CD4-positive, alpha-beta T cell treated with Interleukin-4 for 1 hour (primary cell): Measurements from ENCODE around the gene MNX1.

Experiments
- DNase-seq, 2 donors: peaks; one replicate each; pipeline ENCODE4 v3.0.0-alpha.2; 2020 to 2022

The MNX1 gene

DNA sequence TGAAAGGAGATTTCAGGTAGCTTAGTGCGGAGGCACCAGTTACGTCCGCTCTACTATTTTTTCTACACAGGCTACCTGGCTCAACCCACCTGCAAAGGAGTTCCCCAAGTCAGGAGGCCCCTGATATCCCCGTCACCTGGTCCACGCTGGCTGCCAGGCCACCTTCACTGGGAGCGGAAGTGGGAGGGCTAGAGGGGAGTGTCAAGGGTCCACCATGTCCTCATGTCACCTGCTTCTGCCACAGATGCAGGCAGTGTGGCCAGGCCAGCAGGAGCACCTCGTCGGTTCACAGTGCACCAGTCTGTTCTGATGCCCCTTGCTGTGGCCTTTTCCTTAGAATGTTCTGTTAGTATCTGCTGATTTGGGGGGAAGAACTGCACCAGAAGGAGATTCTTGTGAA, 44.1 kb downstream of the MNX1 start:
- DNase-seq, result no peak

- DNase-seq, result no peak
Measured at GRCh38 chr7:156964971-156965370, 45.5 kb downstream of the MNX1 start.

- DNase-seq, result no peak
Measured at GRCh38 chr7:156963472-156963871, 47.0 kb downstream of the MNX1 start.

GRCh38 chr7:156962897-156963296, 47.6 kb downstream of the MNX1 start:
- DNase-seq, result no peak

- DNase-seq, result no peak
Measured at GRCh38 chr7:156962145-156962544, 48.3 kb downstream of the MNX1 start.

GRCh38 chr7:156956727-156957126, 53.7 kb downstream of the MNX1 start:
- DNase-seq, result no peak

DNA sequence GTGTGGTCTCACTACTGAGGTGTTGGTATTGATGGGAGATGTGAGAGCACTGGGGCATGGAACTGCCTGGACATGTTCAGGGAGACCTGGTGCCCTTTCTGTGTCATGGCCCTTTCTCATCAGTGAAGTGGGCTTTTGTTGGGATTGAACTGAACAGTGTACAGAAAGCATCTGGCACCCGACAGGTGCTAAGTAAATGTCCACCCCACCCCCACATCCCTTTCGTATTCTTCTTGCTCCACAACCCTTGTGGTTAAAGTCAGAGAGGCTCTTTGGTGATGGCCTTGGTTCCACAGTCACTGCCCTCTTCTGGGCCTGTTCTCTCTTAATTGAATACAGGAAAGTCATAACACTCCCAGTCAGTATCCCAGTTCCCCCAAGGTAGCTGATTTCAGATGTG, 55.5 kb downstream of the MNX1 start:
- DNase-seq, result no peak
